HG03039 (cell line): Measurements from ENCODE around the gene CDYL2.
"Not testable (repeated sequence)": the region's sequence is repeated elsewhere in the genome, so short reads cannot be mapped to it uniquely, and the experiment has no call there.

ENCODE experiments used
- ATAC-seq: cut with Tn5 transposase; IDR thresholded peaks from one replicate; pipeline ENCODE4 v1.9.1; 2021; ENCODE audit warnings: mild to moderate bottlenecking, moderate library complexity; ENCODE audit not compliant: unreplicated experiment

CDYL2 gene

DNA sequence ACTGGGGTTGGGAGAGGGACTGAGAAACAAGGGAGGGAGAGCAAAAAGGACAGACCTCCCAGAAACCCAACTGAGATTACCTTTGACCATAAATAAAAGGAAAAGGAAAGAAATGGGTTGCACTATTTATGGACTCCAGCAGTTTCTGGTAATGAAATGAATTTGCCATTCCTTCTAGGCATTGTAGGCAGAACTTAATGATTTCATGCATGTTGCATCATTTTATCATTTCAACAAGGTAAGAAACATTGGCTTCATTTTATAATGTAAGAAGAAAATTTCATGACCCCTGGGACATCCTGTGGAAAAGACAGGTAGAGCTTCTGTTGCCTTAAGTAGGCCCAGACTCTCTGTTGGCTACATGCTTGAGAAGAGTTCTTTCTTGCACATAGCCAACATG lies 8.2 kb upstream of the CDYL2 start:
- ATAC-seq = no peak

DNA sequence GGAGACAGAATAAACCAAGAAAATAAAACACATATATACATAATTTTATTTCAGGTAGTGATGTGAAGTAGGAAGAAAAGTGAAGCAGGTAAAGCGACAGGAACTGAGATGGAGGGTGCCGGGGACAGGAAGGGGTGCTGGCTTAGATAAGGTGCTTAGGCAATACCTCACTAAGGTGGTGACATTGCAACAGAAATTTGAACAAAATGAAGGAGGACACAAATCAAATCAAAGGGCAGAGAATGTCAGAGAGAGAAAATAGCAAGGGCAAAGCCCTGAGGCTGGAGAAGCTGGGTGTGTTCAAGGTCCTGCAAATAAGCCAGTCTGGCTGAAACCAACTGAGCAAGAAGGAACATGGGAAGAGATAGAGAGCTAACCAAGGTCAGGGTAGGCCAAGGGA lies 5.0 kb upstream of the CDYL2 start:
- no peak for ATAC-seq

- no peak for ATAC-seq
Observed at GRCh38 chr16:80807906-80808305, 3.5 kb upstream of the CDYL2 start.

- no peak for ATAC-seq
Observed at GRCh38 chr16:80806927-80807340, 2.5 kb upstream of the CDYL2 start.

GRCh38 chr16:80806289-80806688 lies 1.9 kb upstream of the CDYL2 start:
- no peak for ATAC-seq

DNA sequence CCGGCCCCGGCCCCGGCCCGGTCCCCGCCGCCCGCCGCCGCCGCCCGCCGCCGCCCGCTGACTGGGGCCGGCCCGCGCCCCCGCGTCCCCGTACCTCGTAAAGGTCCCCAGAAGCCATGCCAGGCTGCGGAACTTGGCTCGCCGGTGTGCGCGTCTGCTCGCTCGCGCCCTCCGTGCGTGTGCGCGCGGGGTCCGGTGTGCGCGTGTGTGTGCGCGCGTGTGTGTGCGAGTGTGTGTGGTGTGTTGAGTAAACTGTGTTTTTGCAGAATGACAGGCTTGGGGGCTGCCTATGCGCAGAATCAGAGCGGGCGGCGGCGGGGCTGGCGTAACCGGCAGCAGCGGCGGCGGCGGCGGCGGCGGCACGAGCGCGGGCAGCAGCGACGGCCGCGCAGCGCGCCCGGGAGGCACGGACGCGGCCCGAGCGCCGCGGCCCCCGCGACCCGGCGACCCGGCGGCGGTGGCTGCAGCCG lies 307 bp downstream of the CDYL2 start:
- peak; percentile 26 for ATAC-seq

DNA sequence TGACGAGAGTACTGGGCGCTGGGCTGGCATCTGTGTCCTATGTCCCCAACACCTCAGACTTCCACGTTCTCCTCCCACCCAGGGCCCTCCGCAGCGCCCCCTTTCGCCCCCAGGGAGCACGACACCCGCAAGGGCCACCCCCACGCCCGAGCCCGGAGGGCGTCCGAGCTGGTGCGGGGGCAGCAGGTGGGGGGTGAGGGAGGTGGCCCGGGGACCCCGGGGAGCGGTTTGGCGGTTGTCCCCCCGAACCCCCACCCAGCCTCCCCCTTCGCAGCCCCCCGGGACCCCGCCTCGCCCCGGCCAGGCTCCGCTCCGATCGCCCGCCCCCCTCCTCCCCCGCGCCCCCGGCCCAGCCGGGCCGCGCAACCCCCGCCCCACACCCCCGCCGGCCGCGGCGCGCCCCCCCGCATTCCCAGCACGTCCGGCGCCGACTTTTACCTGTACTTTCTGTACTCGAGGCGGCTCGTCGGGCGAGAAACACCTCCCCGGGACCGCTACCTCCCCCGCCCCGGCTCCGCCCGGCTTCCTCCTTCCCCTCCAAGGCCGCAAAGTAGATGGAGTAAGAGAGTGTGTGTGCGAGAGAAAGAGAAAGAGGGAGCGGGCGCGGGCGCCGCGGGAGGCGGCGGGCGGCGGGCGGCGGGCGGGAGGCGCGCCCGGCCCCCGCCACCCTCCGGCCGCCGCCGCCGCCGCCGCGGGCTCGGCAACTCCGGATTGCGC lies 901 bp downstream of the CDYL2 start:
- ATAC-seq = peak; percentile 21

GRCh38 chr16:80802902-80803301 lies 1.5 kb downstream of the CDYL2 start:
- no peak for ATAC-seq

DNA sequence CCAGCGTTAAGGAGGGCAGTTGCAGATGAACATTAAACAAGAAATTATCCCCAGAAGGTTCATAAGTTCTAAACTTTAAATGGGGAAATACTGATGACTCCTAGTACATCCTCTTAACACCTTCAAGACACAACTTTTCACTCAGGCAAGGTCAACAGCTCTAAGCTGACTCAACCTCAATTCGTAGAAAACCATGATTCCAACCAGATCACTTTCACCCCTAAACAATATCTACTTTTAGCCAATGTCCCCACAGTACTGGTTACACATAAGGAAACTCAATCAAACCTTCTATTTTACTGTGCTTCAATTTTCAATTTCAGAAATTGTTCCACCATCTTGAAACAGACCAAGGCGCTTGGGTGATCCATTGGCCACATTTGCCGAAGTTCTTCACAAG lies 2.3 kb downstream of the CDYL2 start:
- ATAC-seq = no peak

- no peak for ATAC-seq
Observed at GRCh38 chr16:80794071-80794470, 10.3 kb downstream of the CDYL2 start.

DNA sequence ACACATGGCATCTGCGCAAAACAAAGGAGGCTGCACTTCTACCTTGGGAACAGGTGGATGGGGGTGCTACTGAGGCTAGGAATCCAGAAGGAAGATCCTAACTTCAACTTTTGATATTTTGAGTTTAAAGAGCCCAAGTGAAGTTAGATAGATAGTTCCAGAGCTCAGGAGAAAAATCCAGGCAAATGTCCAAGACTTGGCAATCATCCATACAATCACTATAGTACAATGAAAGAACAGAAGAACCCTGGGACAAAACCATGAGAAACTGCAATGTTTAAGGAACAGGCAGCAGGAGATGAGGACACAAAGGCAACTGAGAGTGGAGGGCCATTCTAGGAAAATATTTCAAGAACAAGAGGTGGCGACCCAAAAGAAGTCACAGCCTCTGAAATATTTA lies 12.4 kb downstream of the CDYL2 start:
- ATAC-seq = no peak

GRCh38 chr16:80791411-80791810 lies 13.0 kb downstream of the CDYL2 start:
- ATAC-seq = no peak

- ATAC-seq = no peak
Observed at GRCh38 chr16:80790751-80791150, 13.6 kb downstream of the CDYL2 start.

DNA sequence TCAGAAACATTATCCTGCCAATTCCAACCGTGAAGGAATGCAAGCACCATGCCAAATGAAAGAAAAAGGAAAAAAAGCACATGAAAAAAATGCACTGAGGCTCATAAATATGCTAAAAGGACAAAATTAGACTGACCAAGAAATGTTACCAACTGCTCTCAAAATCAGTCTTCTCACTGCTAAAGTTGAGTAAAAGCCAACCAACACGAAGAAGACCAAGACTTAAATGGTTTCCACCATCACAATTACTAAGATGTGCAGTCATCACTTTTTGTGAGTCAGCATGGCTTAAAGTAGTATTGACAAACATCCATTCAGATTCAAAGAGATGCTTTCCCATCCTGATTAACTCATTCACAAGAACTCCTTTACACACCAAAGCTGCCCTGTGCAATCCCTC lies 16.4 kb downstream of the CDYL2 start:
- ATAC-seq = no peak

DNA sequence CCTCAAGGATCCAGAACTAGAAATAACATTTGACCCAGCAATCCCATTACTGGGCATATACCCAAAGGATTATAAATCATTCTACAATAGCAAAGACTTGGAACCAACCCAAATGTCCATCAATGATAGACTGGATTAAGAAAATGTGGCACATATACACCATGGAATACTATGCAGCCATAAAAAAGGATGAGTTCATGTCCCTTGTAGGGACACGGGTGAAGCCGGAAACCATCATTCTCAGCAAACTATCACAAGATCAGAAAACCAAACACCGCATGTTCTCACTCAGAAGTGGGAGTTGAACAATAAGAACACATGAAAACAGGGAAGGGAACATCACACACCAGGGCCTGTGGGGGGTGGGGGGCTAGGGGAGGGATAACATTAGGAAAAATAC lies 17.8 kb downstream of the CDYL2 start:
- ATAC-seq = not testable (repeated sequence)

DNA sequence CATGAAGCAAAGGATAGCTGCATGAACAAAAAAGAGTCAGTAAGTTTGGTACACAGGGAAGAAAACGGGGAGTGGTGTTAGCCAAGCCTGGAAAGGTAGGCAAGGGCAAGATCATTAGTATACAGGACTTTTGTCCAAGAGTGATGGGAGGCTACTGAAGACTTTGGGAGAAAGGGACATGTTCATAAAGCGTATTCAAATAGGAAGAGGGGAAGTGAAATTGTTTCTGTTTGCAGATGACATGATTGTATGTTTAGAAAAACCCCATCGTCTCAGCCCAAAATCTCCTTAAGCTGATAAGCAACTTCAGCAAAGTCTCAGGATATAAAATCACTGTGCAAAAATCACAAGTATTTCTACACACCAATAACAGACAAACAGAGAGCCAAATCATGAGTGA lies 19.4 kb downstream of the CDYL2 start:
- no peak for ATAC-seq

DNA sequence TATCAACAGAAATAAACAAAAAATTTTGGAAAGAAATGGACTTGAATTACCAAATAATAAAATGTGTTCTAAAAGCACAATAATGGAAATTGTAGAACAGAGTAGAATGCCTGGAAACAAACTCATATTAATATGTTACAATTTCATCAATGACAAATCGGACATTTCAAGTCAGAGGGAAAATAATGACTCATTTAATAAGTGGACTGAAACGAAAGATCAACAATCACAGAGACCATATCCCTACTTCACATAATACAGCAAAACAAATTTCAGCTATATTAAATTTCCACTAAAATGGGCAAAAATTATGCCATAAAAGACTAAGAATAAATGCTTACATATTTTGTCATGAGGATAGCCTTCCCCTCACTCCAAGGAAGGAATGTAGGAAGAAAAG lies 25.7 kb downstream of the CDYL2 start:
- no peak for ATAC-seq

DNA sequence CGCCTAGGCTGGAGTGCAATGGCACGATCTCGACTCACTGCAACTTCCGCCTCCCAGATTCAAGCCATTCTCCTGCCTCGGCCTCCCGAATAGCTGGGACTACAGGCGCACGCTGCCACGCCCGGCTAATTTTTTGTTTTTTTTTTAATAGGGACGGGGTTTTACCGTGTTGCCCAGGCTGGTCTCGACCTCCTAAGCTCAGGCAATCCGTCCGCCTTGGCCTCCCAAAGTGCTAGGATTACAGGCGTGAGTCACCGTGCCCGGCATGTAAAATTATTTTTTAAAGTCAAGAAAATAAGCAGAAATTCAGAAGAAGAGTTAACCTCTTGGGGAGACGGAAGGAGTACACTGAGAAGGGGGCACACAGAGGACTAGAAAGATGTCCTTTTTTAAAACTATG lies 27.5 kb downstream of the CDYL2 start:
- no peak for ATAC-seq

DNA sequence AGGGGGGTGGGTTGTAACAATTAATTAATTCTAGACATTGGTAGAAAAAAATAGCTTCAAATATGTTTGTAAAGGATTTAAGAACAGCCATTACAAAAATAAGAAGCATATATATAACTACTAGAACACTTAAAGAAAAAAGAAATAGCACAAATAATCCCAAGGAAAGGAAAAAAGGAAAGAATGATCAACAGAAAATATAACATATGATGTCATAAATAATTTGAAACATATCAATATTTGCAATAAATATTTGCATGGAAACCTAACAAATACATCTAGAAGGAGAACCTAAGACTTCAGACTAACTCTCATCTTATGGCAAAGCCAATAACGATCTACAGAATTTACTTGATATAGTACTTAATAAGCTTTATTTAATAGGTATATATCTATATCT lies 28.9 kb downstream of the CDYL2 start:
- no peak for ATAC-seq

- no peak for ATAC-seq
Observed at GRCh38 chr16:80766798-80767197, 37.6 kb downstream of the CDYL2 start.

GRCh38 chr16:80759419-80760162 lies 44.8 kb downstream of the CDYL2 start:
- no peak for ATAC-seq

DNA sequence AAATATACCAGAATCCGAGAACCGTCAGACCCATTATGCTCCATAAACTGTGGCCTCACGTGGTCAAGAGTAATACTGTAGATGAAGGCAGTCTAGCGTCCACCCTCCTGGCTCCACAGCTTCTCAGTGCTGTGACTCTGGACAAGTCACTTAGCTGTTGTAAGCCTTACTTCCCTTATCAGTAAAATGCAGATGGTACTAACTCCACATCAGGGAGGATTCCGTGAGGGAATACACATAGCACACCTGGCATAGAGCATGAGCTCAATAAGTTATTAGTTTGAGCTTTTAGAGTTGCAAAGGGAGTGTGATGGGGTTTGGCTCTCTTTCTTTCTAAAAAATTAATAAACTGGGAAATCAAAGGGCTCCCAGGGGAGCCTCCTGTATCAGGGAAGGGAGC lies 49.9 kb downstream of the CDYL2 start:
- no peak for ATAC-seq
